HepG2 (cell line): ENCODE measurements around the gene EBF4. TPM values are rescaled to one million over a fixed set of nuclear protein-coding genes. Genes with fewer than 3 reads are reported as not detected.

Experiments used
- ATAC-seq: fragments of 200-7000 bp; cut with Tn5 transposase; 3 replicates; pipeline ENCODE4 v1.9.1; 2020; ENCODE audit warnings: mild to moderate bottlenecking, moderate library complexity
- BruUV-seq: library from RNA; stranded (reverse); fragments of 400-500 nt; replicated peaks from 2 replicates; lab custom pipeline; 2021; lab: Mats Ljungman, UMichigan
- CTCF ChIA-PET: fragments of 300-600 bp; formaldehyde crosslinking; extraction: SDS; loops from one replicate; lab custom pipeline; 2021; ENCODE audit warnings: low total read pairs, inconsistent platforms, low intra/inter-chr PET ratio; lab: Yijun Ruan, JAX
- POLR2A ChIA-PET: fragments of 350-600 bp; sonication (Branson Sonifier 250); formaldehyde crosslinking; loops from one replicate; lab custom pipeline; 2020; ENCODE audit warnings: antibody characterized with exemption, inconsistent platforms; lab: Yijun Ruan, JAX
- DNase-seq: peaks from one replicate; pipeline ENCODE4 v3.0.0-alpha.2; 2015; ENCODE audit warnings: low spot score
- FAIRE-seq: peaks from 3 replicates; lab custom pipeline; 2011; peaks lifted over from hg19 to GRCh38; lab: Jason Lieb, UNC
- H2AFZ ChIP-seq: one replicate; pipeline ENCODE4 v1.6.1; 2011; ENCODE audit warnings: low read length, inconsistent platforms
- H3K27ac ChIP-seq: fragments of 300-600 bp; 3 replicates; pipeline ENCODE4 v1.8.0; 2011; ENCODE audit warnings: mixed run types, mild to moderate bottlenecking, mixed read lengths, low read length, inconsistent platforms; ENCODE audit not compliant: insufficient read depth; ENCODE audit errors: extremely low read length
- H3K27me3 ChIP-seq, 2 experiments: fragments of 200-600 bp in 1 of 2; 2 replicates in 1 of 2; 3 replicates in 1 of 2; pipeline versions ENCODE4 v1.6.0 to v1.8.0; 2011; ENCODE audit warnings: low read length in 2 of 2, mild to moderate bottlenecking in 2 of 2, moderate library complexity in 2 of 2, inconsistent platforms in 1 of 2; ENCODE audit not compliant: insufficient read depth in 2 of 2, control insufficient read depth in 1 of 2
- H3K36me3 ChIP-seq, 2 experiments: fragments of 200-600 bp in 1 of 2; replicated peaks in 1 of 2; 2 replicates in 1 of 2; 3 replicates in 1 of 2; pipeline versions ENCODE4 v1.5.1 to v1.8.0; 2011; ENCODE audit warnings: low read length in 2 of 2, inconsistent platforms in 1 of 2; ENCODE audit not compliant: insufficient read depth in 2 of 2, control insufficient read depth in 1 of 2
- H3K4me1 ChIP-seq: 2 replicates; pipeline ENCODE4 v1.5.1; 2012; ENCODE audit warnings: low read length, inconsistent platforms; ENCODE audit not compliant: insufficient read depth
- H3K4me2 ChIP-seq: 2 replicates; pipeline ENCODE4 v1.6.0; 2011; ENCODE audit warnings: low read depth, low read length, inconsistent platforms
- H3K4me3 ChIP-seq, 3 experiments: fragments of 200-600 bp in 1 of 3; sonication (generic), shearing (Covaris generic) in 1 of 3; replicated peaks in 1 of 3; 2 replicates each; pipeline ENCODE4 v1.5.1; 2011 to 2016; ENCODE audit warnings: low read length in 3 of 3, inconsistent platforms in 2 of 3, low read depth in 2 of 3, mild to moderate bottlenecking in 2 of 3, control low read depth in 1 of 3, mixed read lengths in 1 of 3; ENCODE audit not compliant: insufficient read depth in 1 of 3
- H3K79me2 ChIP-seq: one replicate; pipeline ENCODE4 v1.6.1; 2011; ENCODE audit warnings: low read length, inconsistent platforms; ENCODE audit not compliant: insufficient read depth
- H3K9ac ChIP-seq: 2 replicates; pipeline ENCODE4 v1.6.0; 2011; ENCODE audit warnings: mild to moderate bottlenecking, low read depth, low read length, inconsistent platforms; ENCODE audit not compliant: insufficient read depth
- H3K9me3 ChIP-seq: 2 replicates; pipeline ENCODE4 v1.5.1; 2012; ENCODE audit warnings: mild to moderate bottlenecking, low read length
- H4K20me1 ChIP-seq: 2 replicates; pipeline ENCODE4 v1.6.0; 2011; ENCODE audit warnings: inconsistent platforms, mild to moderate bottlenecking, low read length, moderate library complexity; ENCODE audit not compliant: insufficient read depth
- E2F5 ChIP-seq: sonication (generic); formaldehyde crosslinking; conservative IDR thresholded peaks from 2 replicates; pipeline ENCODE4 v1.4.0; 2020; ENCODE audit warnings: missing genetic modification reagents
- FOXK2 ChIP-seq: fragments of 450-650 bp; IDR thresholded peaks from 2 replicates; pipeline ENCODE4 v1.6.1; 2016
- KIAA2018 ChIP-seq: sonication (generic); formaldehyde crosslinking; IDR thresholded peaks from 2 replicates; pipeline ENCODE4 v1.5.0; 2020; ENCODE audit warnings: mild to moderate bottlenecking, missing genetic modification reagents, borderline replicate concordance
- TAF1 ChIP-seq: sonication (generic); formaldehyde crosslinking; IDR thresholded peaks from 2 replicates; pipeline ENCODE4 v1.4.0; 2020; ENCODE audit warnings: missing genetic modification reagents
- TCF7 ChIP-seq: sonication (generic); IDR thresholded peaks from 2 replicates; pipeline ENCODE4 v1.6.1; 2016; ENCODE audit warnings: antibody characterized with exemption, low read depth
- ZBTB20 ChIP-seq: sonication (generic); formaldehyde crosslinking; IDR thresholded peaks from 2 replicates; pipeline ENCODE4 v1.8.1; 2023; ENCODE audit warnings: missing genetic modification reagents, low read depth, mild to moderate bottlenecking, borderline replicate concordance
- ZNF251 ChIP-seq: sonication (generic); formaldehyde crosslinking; IDR thresholded peaks from 2 replicates; pipeline ENCODE4 v1.9.0; 2021; ENCODE audit warnings: mild to moderate bottlenecking, missing genetic modification reagents
- ZNF567 ChIP-seq: sonication (generic); formaldehyde crosslinking; IDR thresholded peaks from 2 replicates; pipeline ENCODE4 v1.8.1; 2023; ENCODE audit warnings: mild to moderate bottlenecking, missing genetic modification reagents, borderline replicate concordance
- ZNF850 ChIP-seq: sonication (generic); formaldehyde crosslinking; conservative IDR thresholded peaks from 2 replicates; pipeline ENCODE4 v1.9.0; 2021; ENCODE audit warnings: mild to moderate bottlenecking, missing genetic modification reagents
- WGBS: methylation state at CpG from one replicate; pipeline ENCODE4 v1.1.6; 2017; ENCODE audit warnings: low lambda C conversion rate; 5-methylcytosine and 5-hydroxymethylcytosine counted together
- in situ Hi-C: cut with HindIII; loops from 2 replicates; pipeline ENCODE4 v1.10.0; 2017; ENCODE audit warnings: low pct_unique_long_range_greater_than_20kb; ENCODE audit not compliant: extremely low pct_ligation_motif_present
- intact Hi-C: fragments of 100-400 bp; cut with micrococcal nuclease; formaldehyde crosslinking; loops from one replicate; pipeline ENCODE4 v1.10.0; 2022; ENCODE audit not compliant: unreplicated experiment
- polyA plus RNA-seq, 8 experiments: library from polyadenylated mRNA; depleted of rRNA in 3 of 8; stranded (reverse) in 7 of 8; unstranded in 1 of 8; fragments of >200 nt; fragmentation: Illumina TruSeq in 4 of 8; extraction: Trizol in 4 of 8; gene quantifications; 2 replicates each; pipeline versions ENCODE4 v1.2.1 to v1.2.3, GENCODE V29; 2011 to 2016; ENCODE audit warnings: low read depth in 4 of 8, missing spikeins in 1 of 8, mixed read lengths in 1 of 8; ENCODE audit not compliant: insufficient read depth in 1 of 8
- total RNA-seq, 5 experiments: library from RNA; depleted of rRNA; stranded (reverse); fragments of >200 nt; fragmentation: Illumina TruSeq; extraction: Trizol; gene quantifications; 2 replicates each; pipeline ENCODE4 v1.2.3, GENCODE V29; 2016; ENCODE audit warnings: low read depth in 1 of 5

Gene EBF4
- total and polyA plus RNA-seq, 2 of the 13 experiments (the other 11 are each of a cell fraction or from before 2014, with no cell fraction given): 0.84 to 2.2 TPM

GRCh38 chr20:2760297-2760951, 67.8 kb downstream of the EBF4 start:
- Histone ChIP-seq H3K27me3 (peaks cover 13 to 69% of the 10 kb centered on the region in 2 experiments), H3K9ac (no peak overlapping the region), H3K9me3 (no peaks in the 10 kb centered on the region), H3K27ac (no peak overlapping the region), H3K79me2 (no peaks in the 10 kb centered on the region), H3K4me3 (no peak overlapping the region), H3K4me2 (no peak overlapping the region), H3K4me1 (no peaks in the 10 kb centered on the region), H2AFZ (no peak overlapping the region), H4K20me1 (no peaks in the 10 kb centered on the region), H3K36me3 (no peaks in the 10 kb centered on the region)
- intact Hi-C loops: no loop called here
- BruUV-seq: no TSS peak
- ATAC-seq (no peak), FAIRE-seq (no peak), DNase-seq (no peak)
- WGBS: 40% methylated on average over 7 of the region's 7 CpGs
- POLR2A ChIA-PET: no interaction called here
- CTCF ChIA-PET: no interaction called here
- in situ Hi-C loops: no loop called here
- TF ChIP-seq ZNF567 (CRISPR knock-in tag) (no peak), TCF7 (no peak), ZNF251 (CRISPR knock-in tag) (no peak), TAF1 (no peak), ZNF850 (no peak), FOXK2 (no peak), ZBTB20 (no peak), KIAA2018 (CRISPR knock-in tag) (no peak), E2F5 (CRISPR knock-in tag) (no peak)
